NT2/D1 (cell line): Measurements from ENCODE around the gene FKBP1B.

Experiments
- SUZ12 ChIP-seq: IDR thresholded peaks from 2 replicates; pipeline ENCODE4 v1.6.1; 2011; ENCODE audit not compliant: insufficient read length, insufficient read depth; ENCODE audit errors: extremely low read depth
- YY1 ChIP-seq: IDR thresholded peaks from 2 replicates; pipeline ENCODE4 v1.6.1; 2011; ENCODE audit not compliant: insufficient read length, insufficient read depth
- ZNF274 ChIP-seq: IDR thresholded peaks from 2 replicates; pipeline ENCODE4 v1.6.1; 2011; ENCODE audit warnings: mild to moderate bottlenecking, low read depth, low read length

DNA sequence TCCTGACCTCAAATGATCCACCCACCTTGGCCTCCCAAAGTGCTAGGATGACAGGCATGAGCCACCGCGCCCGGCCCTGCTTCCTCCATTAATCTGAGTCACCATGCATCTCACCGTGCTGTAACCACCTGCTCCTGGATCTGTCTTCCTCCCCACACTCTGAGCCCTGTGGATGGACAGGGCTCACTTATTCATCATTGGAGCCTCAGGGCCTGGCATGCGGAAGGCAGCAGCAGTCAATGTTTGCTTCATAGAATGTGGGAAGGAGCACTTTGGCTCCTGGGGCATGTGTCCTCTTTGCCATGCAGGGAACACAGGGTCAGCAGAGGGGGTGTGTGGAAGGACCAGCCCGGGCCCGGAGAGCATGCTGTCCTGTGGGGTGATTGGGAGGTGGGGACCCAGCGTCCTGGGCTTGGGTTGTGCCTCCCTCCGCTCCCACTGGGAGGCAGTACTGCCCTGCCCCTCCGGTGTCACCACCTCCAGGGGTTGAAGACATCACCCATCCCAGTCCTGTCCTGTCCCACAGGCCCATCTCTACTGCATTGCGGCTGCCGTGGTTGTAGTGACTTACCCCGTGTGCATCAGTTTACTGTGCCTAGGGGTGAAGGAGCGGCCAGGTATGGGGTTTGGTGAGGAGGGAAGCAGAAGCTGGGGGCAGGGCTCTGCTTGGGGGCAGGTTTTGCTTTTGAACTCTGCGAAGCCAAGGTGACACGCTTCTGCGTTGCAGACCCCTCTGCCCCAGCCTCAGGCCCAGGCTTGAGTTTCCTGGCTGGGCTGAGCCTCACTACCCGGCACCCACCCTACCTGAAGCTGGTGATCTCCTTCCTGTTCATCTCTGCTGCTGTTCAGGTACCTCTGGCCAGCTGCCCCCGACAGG, 28.2 kb upstream of the FKBP1B start:
- TF ChIP-seq YY1 (no peak), SUZ12 (no peak), ZNF274 (no peak)
